Endothelial cell of umbilical vein (primary cell): ENCODE measurements around the gene CXCL3. TPM values are rescaled to one million over a fixed set of nuclear protein-coding genes. Genes with fewer than 3 reads are reported as not detected.

Experiments used
- BruUV-seq: library from RNA; stranded (reverse); fragments of 400-500 nt; replicated peaks from 2 replicates; lab custom pipeline; 2021; lab: Mats Ljungman, UMichigan
- CTCF ChIA-PET: fragments of 300-600, 350-600 bp; sonication (Branson Sonifier 250); formaldehyde crosslinking; loops from one replicate; lab custom pipeline; 2021; ENCODE audit warnings: antibody characterized with exemption, inconsistent platforms; lab: Charles Lee
- POLR2A ChIA-PET: fragments of 300-600, 350-600 bp; sonication (Branson Sonifier 250); formaldehyde crosslinking; loops from one replicate; lab custom pipeline; 2021; ENCODE audit warnings: antibody characterized with exemption, inconsistent platforms; lab: Charles Lee
- DNase-seq: peaks from one replicate; pipeline ENCODE4 v3.0.0-alpha.2; 2011; ENCODE audit warnings: low read depth, low spot score
- FAIRE-seq: peaks from 2 replicates; lab custom pipeline; 2011; peaks lifted over from hg19 to GRCh38; lab: Jason Lieb, UNC
- H2AFZ ChIP-seq: 2 replicates; pipeline ENCODE4 v1.6.0; 2012; ENCODE audit warnings: low read depth, low read length, control low read depth, inconsistent platforms
- H3K27ac ChIP-seq: 2 replicates; pipeline ENCODE4 v1.5.1; 2011; ENCODE audit warnings: low read depth, mild to moderate bottlenecking, control low read depth, low read length, moderate library complexity; ENCODE audit not compliant: insufficient read depth
- H3K27me3 ChIP-seq, 2 experiments: 2 replicates each; pipeline versions ENCODE4 v1.6.0 to v1.6.1; 2011; ENCODE audit warnings: low read length in 2 of 2, mixed read lengths in 1 of 2; ENCODE audit not compliant: control insufficient read depth in 2 of 2, insufficient read depth in 2 of 2
- H3K36me3 ChIP-seq, 2 experiments: 2 replicates in 1 of 2; 3 replicates in 1 of 2; pipeline ENCODE4 v1.5.1; 2011; ENCODE audit warnings: low read length in 2 of 2, mild to moderate bottlenecking in 1 of 2, moderate library complexity in 1 of 2; ENCODE audit not compliant: control insufficient read depth in 2 of 2, insufficient read depth in 2 of 2; ENCODE audit errors: extremely low read depth in 1 of 2
- H3K4me1 ChIP-seq: 3 replicates; pipeline ENCODE4 v1.5.1; 2011; ENCODE audit warnings: mild to moderate bottlenecking, low read length; ENCODE audit not compliant: control insufficient read depth, insufficient read depth; ENCODE audit errors: extremely low read depth
- H3K4me2 ChIP-seq: 2 replicates; pipeline ENCODE4 v1.6.1; 2011; ENCODE audit warnings: low read length, control low read depth, mixed read lengths; ENCODE audit not compliant: insufficient read depth
- H3K4me3 ChIP-seq, 3 experiments: fragments of 200-600 bp in 1 of 3; sonication (generic), shearing (Covaris generic) in 1 of 3; replicated peaks in 1 of 3; 2 replicates each; pipeline ENCODE4 v1.5.1; 2011 to 2016; ENCODE audit warnings: control low read depth in 3 of 3, low read length in 3 of 3, mild to moderate bottlenecking in 2 of 3, inconsistent platforms in 1 of 3, low read depth in 1 of 3, moderate library complexity in 1 of 3; ENCODE audit not compliant: insufficient read depth in 1 of 3
- H3K79me2 ChIP-seq: 2 replicates; pipeline ENCODE4 v1.6.0; 2012; ENCODE audit warnings: low read length, inconsistent platforms; ENCODE audit not compliant: control insufficient read depth, insufficient read depth
- H3K9ac ChIP-seq: replicated peaks from 2 replicates; pipeline ENCODE3; 2011; ENCODE audit warnings: low read length, control low read depth; ENCODE audit not compliant: insufficient read depth; ENCODE audit errors: extremely low read depth
- H3K9me1 ChIP-seq: replicated peaks from 3 replicates; pipeline ENCODE4 v1.6.0; 2011; ENCODE audit warnings: mild to moderate bottlenecking, low read length; ENCODE audit not compliant: control insufficient read depth, insufficient read depth; ENCODE audit errors: extremely low read depth
- H3K9me3 ChIP-seq: replicated peaks from 2 replicates; pipeline ENCODE4 v1.5.1; 2012; ENCODE audit warnings: low read length, inconsistent platforms; ENCODE audit not compliant: control insufficient read depth, insufficient read depth
- H4K20me1 ChIP-seq: replicated peaks from 2 replicates; pipeline ENCODE3; 2011; ENCODE audit warnings: mild to moderate bottlenecking, low read length; ENCODE audit not compliant: control insufficient read depth, insufficient read depth; ENCODE audit errors: extremely low read depth
- CTCF ChIP-seq, 2 donors: IDR thresholded peaks; 1 replicate in 1 of 2; 2 replicates in 1 of 2; pipeline ENCODE4 v1.5.1; 2011; ENCODE audit warnings: low read length in 2 of 2, mild to moderate bottlenecking in 2 of 2, moderate library complexity in 2 of 2, control low read depth in 1 of 2, inconsistent platforms in 1 of 2, low read depth in 1 of 2; ENCODE audit not compliant: insufficient read depth in 1 of 2; ENCODE audit errors: extremely low read depth in 1 of 2
- EZH2 ChIP-seq: IDR thresholded peaks from 2 replicates; pipeline ENCODE4 v1.6.1; 2012; ENCODE audit warnings: borderline replicate concordance, low read depth, mild to moderate bottlenecking, moderate library complexity, low read length, inconsistent platforms; ENCODE audit not compliant: severe bottlenecking
- FOS ChIP-seq: IDR thresholded peaks from 2 replicates; pipeline ENCODE4 v1.6.1; 2011; ENCODE audit warnings: mild to moderate bottlenecking, low read length, moderate library complexity, borderline replicate concordance; ENCODE audit not compliant: insufficient read depth
- GATA2 ChIP-seq: IDR thresholded peaks from 2 replicates; pipeline ENCODE4 v1.7.0; 2011; ENCODE audit warnings: low read depth, mild to moderate bottlenecking, moderate library complexity, mixed read lengths, low read length; ENCODE audit not compliant: insufficient read length, insufficient read depth
- MAX ChIP-seq: IDR thresholded peaks from 2 replicates; pipeline ENCODE4 v1.6.1; 2011; ENCODE audit not compliant: insufficient read depth, insufficient read length
- POLR2AphosphoS5 ChIP-seq: IDR thresholded peaks from 2 replicates; pipeline ENCODE4 v1.6.1; 2012; ENCODE audit warnings: low read depth, mild to moderate bottlenecking, control low read depth, low read length, moderate library complexity; ENCODE audit not compliant: insufficient read depth
- dilution Hi-C: fragments of 300-500 bp; cut with MboI; formaldehyde crosslinking; loops from one replicate; pipeline ENCODE4 v1.15.0; 2019; ENCODE audit warnings: low sequenced_read_pairs; ENCODE audit not compliant: extremely low pct_ligation_motif_present
- intact Hi-C: fragments of 100-400 bp; cut with micrococcal nuclease; formaldehyde crosslinking; loops from one replicate; pipeline ENCODE4 v1.10.0; 2022
- polyA plus RNA-seq, 4 experiments: library from polyadenylated mRNA; depleted of rRNA in 3 of 4; stranded (reverse) in 3 of 4; unstranded in 1 of 4; fragments of >200 nt; gene quantifications; 2 replicates each; pipeline versions ENCODE4 v1.2.1 to v1.2.3, GENCODE V29; 2011 to 2012; ENCODE audit warnings: missing spikeins in 1 of 4
- total RNA-seq: library from RNA; stranded (reverse); gene quantifications from 2 replicates; pipeline ENCODE4 v1.2.3, GENCODE V29; 2021

CXCL3 gene
- total and polyA plus RNA-seq, 2 donors (not counting 3 experiments of a cell fraction or from before 2014, with no cell fraction given), result 1.1 to 1.3 TPM

GRCh38 chr4:74021601-74022000, 16.9 kb downstream of the CXCL3 start:
- Histone ChIP-seq H3K4me3 (no peak overlapping the region), H3K27me3 (peaks cover 0 to 2% of the 10 kb centered on the region in 2 experiments), H2AFZ (no peak overlapping the region), H3K4me1 (peaks cover 11% of the 10 kb centered on the region), H3K9me1 (no peaks in the 10 kb centered on the region), H4K20me1 (no peaks in the 10 kb centered on the region), H3K9me3 (no peaks in the 10 kb centered on the region), H3K27ac (no peak overlapping the region), H3K4me2 (no peak overlapping the region), H3K36me3 (no peaks in the 10 kb centered on the region), H3K9ac (no peak overlapping the region), H3K79me2 (no peaks in the 10 kb centered on the region)
- no peak for TF ChIP-seq EZH2
- TF ChIP-seq POLR2AphosphoS5, result no peak
- no peak for TF ChIP-seq CTCF (IDR thresholded peaks at IDR 0.05; ENCODE audit: extremely low read depth in 1 of 2, insufficient read depth in 1 of 2, low read depth in 1 of 2, low read length in 2 of 2)
- TF ChIP-seq FOS, result no peak
- TF ChIP-seq GATA2, result no peak
- TF ChIP-seq MAX, result no peak
- dilution Hi-C loops (no loop called here), intact Hi-C loops (no loop called here)
- FAIRE-seq (no peak), DNase-seq (no peak)
- POLR2A ChIA-PET, result no interaction called here
- no TSS peak for BruUV-seq
- CTCF ChIA-PET, result interaction anchor here (1.2 to 1.8 kb wide), 3 partner anchors 9 to 113 kb away, joined by 4 to 5 read pairs (median 4); partner anchors contain the start of gene CXCL3
